ENCODE results near the gene SMNDC1. TPM values are rescaled to one million over a fixed set of nuclear protein-coding genes. Genes with fewer than 3 reads are reported as not detected.
"Not testable (repeated sequence)": the region's sequence is repeated elsewhere in the genome, so short reads cannot be mapped to it uniquely, and the experiment has no call there.

SMNDC1 gene
- total and polyA plus RNA-seq, 5 donors = 10.1 to 24.3 (median 22.4) TPM

DNA sequence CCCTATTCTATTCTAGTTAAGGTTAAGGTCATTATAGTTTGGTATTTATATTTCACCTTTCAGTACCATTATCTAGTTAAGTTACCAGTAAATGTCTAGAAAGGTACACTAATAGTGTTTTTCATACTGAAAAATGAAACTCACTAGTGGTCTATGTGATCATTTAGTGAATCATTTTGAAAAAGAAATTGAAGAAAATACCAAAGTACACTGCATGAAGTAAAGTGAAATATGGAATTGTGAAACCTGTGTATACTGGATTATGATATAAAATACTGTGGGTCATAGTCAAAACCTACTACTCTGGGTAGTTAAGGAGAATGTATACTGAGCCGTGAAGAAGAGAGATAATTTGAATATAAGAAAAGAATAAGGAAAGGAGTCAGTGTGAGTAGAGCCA lies 53.3 kb downstream of the SMNDC1 start:
- H3K4me3 ChIP-seq (ENCODE audit: low read length); DNase-seq; H3K27ac ChIP-seq (ENCODE audit: low read length); H3K4me1 ChIP-seq (ENCODE audit: control insufficient read depth, insufficient read depth, low read length); H3K27me3 ChIP-seq (ENCODE audit: control insufficient read depth, insufficient read depth); intact Hi-C loops (cut with DNase I); ATAC-seq; H3K9me3 ChIP-seq (ENCODE audit: control insufficient read depth, low read length): not testable (repeated sequence)
- 85% methylated on average over 1 of the region's 1 CpG for WGBS

DNA sequence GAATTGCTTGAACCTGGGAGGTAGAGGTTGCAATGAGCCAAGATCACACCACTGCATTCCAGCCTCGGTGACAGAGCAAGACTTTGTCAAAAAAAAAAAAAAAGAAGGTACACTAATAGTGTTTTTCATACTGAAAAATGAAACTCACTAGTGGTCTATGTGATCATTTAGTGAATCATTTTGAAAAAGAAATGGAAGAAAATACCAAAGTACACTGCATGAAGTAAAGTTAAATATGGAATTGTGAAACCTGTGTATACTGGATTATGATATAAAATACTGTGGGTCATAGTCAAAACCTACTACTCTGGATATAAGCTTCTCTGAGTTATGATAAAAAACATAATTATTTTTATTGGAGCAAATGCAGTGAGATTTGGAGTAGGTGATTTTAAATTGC lies 55.2 kb downstream of the SMNDC1 start:
- DNase-seq; H3K4me1 ChIP-seq (ENCODE audit: control insufficient read depth, insufficient read depth, low read length); H3K27ac ChIP-seq (ENCODE audit: low read length); intact Hi-C loops (cut with DNase I); H3K9me3 ChIP-seq (ENCODE audit: control insufficient read depth, low read length); H3K4me3 ChIP-seq (ENCODE audit: low read length); ATAC-seq; H3K27me3 ChIP-seq (ENCODE audit: control insufficient read depth, insufficient read depth): not testable (repeated sequence)
- 79% methylated on average over 1 of the region's 1 CpG for WGBS

DNA sequence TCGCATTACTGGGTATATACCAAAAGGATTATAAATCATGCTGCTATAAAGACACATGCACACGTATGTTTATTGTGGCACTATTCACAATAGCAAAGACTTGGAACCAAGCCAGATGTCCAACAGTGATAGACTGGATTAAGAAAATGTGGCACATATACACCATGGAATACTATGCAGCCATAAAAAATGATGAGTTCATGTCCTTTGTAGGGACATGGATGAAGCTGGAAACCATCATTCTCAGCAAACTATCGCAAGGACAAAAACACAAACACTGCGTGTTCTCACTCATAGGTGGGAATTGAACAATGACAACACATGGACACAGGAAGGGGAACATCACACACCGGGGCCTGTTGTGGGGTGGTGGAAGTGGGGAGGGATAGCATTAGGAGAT lies 56.9 kb downstream of the SMNDC1 start:
- ATAC-seq; DNase-seq; intact Hi-C loops (cut with DNase I); H3K4me1 ChIP-seq (ENCODE audit: control insufficient read depth, insufficient read depth, low read length); H3K27ac ChIP-seq (ENCODE audit: low read length); H3K9me3 ChIP-seq (ENCODE audit: control insufficient read depth, low read length); H3K4me3 ChIP-seq (ENCODE audit: low read length); H3K27me3 ChIP-seq (ENCODE audit: control insufficient read depth, insufficient read depth): not testable (repeated sequence)
- 97% methylated on average over 4 of the region's 5 CpGs for WGBS

DNA sequence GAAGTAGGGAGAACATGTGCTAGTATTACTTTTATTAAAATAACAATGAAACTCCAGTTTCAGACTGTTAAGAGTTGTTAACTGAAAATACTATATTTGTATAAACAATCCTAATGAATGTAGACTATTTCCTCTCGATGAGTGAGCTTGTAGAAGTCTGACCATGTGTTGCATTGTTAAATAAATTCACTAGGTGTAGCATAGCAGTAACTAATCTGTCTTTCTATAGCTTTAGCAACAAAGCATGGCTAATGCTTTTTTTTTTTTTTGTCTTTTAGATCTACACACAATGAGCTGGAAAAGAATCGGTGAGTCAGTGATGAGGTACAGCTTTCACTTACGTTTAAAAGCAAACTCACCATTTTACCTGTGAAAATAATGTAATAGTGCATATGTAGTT lies 60.2 kb downstream of the SMNDC1 start:
- no peak overlapping the region for H3K4me3 ChIP-seq (ENCODE audit: low read length)
- H3K9me3 ChIP-seq (ENCODE audit: control insufficient read depth, low read length) = no peaks in the 10 kb centered on the region
- no peak overlapping the region for H3K27ac ChIP-seq (ENCODE audit: low read length)
- no peaks in the 10 kb centered on the region for H3K4me1 ChIP-seq (ENCODE audit: control insufficient read depth, insufficient read depth, low read length)
- ATAC-seq (no peak), DNase-seq (no peak)
- intact Hi-C loops (cut with DNase I) = no loop called here
- H3K27me3 ChIP-seq (ENCODE audit: control insufficient read depth, insufficient read depth) = no peaks in the 10 kb centered on the region
- 86% methylated on average over 3 of the region's 3 CpGs for WGBS

DNA sequence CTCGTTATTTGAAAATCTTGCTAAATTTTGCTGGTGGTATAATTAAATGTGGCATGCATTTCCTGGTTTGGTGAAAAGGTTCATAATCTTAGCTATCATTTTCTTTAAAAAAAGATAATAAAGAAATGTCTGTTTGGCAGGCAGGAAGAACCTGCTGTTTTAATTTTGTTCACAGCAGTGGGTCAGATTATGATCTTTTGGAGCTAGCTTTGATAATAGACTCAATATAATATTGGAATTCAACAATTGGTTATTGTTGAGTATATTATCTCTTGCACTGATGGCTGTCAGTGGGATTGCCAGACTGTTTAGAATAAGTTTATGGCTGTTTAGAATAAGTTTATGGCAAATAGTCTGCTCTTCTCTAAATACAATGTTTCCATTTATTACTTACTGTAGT lies 62.2 kb downstream of the SMNDC1 start:
- Histone ChIP-seq H3K27me3 (ENCODE audit: control insufficient read depth, insufficient read depth) (no peaks in the 10 kb centered on the region), H3K4me1 (ENCODE audit: control insufficient read depth, insufficient read depth, low read length) (peaks cover 4% of the 10 kb centered on the region), H3K27ac (ENCODE audit: low read length) (no peak overlapping the region), H3K9me3 (ENCODE audit: control insufficient read depth, low read length) (no peaks in the 10 kb centered on the region), H3K4me3 (ENCODE audit: low read length) (no peak overlapping the region)
- ATAC-seq = no peak
- intact Hi-C loops (cut with DNase I) = no loop called here
- no peak for DNase-seq
- WGBS = 77% methylated on average over 1 of the region's 1 CpG

DNA sequence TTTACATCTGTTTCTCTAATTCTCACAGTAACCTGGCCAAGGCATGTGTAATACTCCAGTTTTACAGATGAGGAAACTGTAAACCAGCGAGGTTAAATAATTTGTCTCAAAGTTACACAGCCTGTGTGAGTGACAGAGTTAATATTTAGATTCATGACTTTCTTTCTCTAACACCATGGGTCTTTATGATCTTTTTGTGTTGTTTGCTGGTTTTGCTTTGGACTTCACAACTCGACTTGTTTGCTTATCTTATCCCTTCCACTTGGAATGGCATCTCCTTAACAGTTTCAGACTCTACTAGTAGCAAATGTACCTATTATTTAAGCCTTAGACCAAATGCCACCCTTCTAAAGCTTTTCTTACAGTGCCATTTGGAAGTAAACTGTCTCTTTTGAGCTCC lies 62.9 kb downstream of the SMNDC1 start:
- Histone ChIP-seq H3K27ac (ENCODE audit: low read length) (no peak overlapping the region), H3K9me3 (ENCODE audit: control insufficient read depth, low read length) (no peaks in the 10 kb centered on the region), H3K4me3 (ENCODE audit: low read length) (no peak overlapping the region), H3K4me1 (ENCODE audit: control insufficient read depth, insufficient read depth, low read length) (peaks cover 4% of the 10 kb centered on the region), H3K27me3 (ENCODE audit: control insufficient read depth, insufficient read depth) (no peaks in the 10 kb centered on the region)
- intact Hi-C loops (cut with DNase I) = no loop called here
- ATAC-seq (no peak), DNase-seq (no peak)
- 57% methylated on average over 2 of the region's 2 CpGs for WGBS

DNA sequence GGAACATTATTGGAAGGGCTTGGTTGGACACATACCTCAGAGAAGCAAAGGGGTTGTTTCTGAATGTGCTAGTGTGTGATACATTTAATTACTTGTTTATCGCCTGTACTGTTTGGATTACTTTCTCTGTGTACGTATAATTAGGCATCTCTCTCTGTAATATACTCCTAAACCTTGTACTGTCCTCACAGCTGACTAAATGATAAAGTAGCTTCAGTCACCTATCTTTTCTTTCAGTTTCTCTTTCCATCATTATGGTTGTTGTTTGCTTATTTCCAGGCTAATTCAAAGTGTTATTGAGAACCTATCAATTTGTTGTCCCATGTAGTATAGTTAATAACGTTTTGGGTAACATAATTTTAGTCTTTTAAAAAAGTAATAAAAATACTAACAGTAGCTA lies 63.3 kb downstream of the SMNDC1 start:
- WGBS = 75% methylated on average over 3 of the region's 3 CpGs
- DNase-seq (no peak), ATAC-seq (no peak)
- Histone ChIP-seq H3K9me3 (ENCODE audit: control insufficient read depth, low read length) (no peaks in the 10 kb centered on the region), H3K4me3 (ENCODE audit: low read length) (no peak overlapping the region), H3K27ac (ENCODE audit: low read length) (no peak overlapping the region), H3K27me3 (ENCODE audit: control insufficient read depth, insufficient read depth) (no peaks in the 10 kb centered on the region), H3K4me1 (ENCODE audit: control insufficient read depth, insufficient read depth, low read length) (peaks cover 4% of the 10 kb centered on the region)
- intact Hi-C loops (cut with DNase I) = no loop called here

Other genes starting within 250 kb of the SMNDC1 start
- gene MXI1, start 97.3 kb downstream of the SMNDC1 start, total RNA-seq = 10 to 100 TPM; 57.5 to 91.3 (median 62.4) TPM
- gene MXI1, start 97.3 kb downstream of the SMNDC1 start, polyA plus RNA-seq = 35.5 TPM
- gene DUSP5, start 193.0 kb upstream of the SMNDC1 start, total RNA-seq = 10 to 100 TPM in 3 of 4 donors, 1 to 10 TPM in 1; 9.8 to 25.6 (median 18.7) TPM
- gene DUSP5, start 193.0 kb upstream of the SMNDC1 start, polyA plus RNA-seq = 16.8 TPM